Bone marrow (tissue), 2 donors: ENCODE results near the gene MYOZ1.
"Not testable (repeated sequence)": the region's sequence is repeated elsewhere in the genome, so short reads cannot be mapped to it uniquely, and the experiment has no call there.

ENCODE experiments used
- DNase-seq, 2 donors: peaks; one replicate each; lab custom pipeline; 2025; lab: John Stamatoyannopoulos, UW

MYOZ1 gene

GRCh38 chr10:73647875-73648651, 6.8 kb upstream of the MYOZ1 start:
- no peak for DNase-seq

- DNase-seq, result peak; percentile 10 to 34
Observed at GRCh38 chr10:73647211-73647874, 6.1 kb upstream of the MYOZ1 start.

DNA sequence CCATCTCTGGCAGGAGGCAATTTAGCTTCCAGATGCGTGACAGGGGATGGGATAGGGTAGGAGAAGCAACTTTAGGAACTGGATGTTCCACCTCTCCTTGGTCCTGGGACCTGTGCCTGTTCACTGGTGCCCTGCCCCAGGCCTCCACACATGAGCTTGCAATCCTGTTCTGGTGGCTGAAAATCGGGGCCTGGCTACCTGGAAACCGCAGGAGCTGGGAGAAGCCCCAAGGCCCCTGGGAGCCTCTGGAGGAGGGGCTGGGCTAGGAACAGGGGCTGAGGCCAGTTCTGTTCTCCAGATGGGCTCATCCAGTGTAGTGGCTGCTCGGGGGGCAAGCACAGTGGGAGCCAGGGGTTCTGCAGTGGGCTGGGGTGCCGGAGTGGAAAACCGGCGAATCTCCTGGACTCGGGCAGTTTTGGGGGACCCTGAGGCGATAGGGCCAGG, 5.3 kb upstream of the MYOZ1 start:
- no peak for DNase-seq

DNA sequence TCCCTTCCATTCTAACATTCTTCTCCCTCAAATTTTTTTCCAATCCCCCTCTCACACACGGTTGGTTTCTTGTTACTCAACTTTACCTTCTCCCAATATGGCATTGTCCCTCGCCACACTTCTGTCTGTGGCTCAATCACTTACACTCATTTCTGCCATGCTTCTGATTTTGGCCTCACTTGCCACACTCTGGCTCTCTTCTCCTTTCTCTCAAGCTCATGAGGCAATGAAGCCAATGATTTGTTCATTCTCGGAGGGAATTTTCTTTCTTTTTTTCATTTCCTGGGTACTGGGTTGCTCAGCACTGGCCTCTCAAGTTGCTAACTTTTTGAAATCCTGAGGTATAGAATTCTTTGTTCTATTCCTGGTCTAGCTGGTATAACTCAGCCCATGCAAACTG, 4.0 kb upstream of the MYOZ1 start:
- DNase-seq, result no peak

GRCh38 chr10:73644767-73645166, 3.5 kb upstream of the MYOZ1 start:
- DNase-seq, result no peak

DNA sequence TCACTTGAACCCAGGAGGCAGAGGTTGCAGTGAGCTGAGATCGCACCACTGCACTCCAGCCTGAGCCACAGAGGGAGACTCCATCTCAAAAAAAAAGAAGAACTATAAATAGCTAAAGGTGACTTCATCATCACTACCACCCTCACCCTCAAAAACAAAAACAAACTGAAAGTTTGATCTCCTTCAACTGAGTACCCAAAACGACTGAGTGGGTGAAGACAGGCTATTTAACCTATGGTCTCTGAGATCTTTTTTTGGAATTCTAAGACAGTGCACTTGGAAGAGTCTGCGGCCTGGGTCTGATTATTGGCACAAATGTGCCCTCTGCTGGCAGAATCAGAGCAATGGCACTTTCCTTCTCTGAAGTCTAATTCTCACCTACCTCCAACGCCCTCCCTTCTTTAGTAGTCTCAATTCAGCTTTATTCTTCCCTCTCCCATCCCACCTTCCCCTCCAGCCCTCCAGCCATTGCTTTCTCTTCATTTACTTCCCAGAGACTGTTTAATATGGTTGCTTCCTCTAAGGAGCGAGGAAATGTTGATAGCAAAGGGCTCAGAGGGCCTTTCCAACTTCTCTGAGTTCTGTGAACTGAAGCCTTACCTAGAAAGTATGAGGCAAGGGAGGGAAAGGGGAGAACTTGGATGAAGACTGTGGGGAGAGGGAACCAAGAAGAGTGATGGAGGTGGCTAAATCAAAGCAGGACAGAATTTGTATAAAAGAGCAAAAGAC, 2.9 kb upstream of the MYOZ1 start:
- peak in 1 of 2 donors; percentile 70 for DNase-seq

- DNase-seq, result no peak
Observed at GRCh38 chr10:73643362-73643761, 2.1 kb upstream of the MYOZ1 start.

GRCh38 chr10:73639286-73639685, 2.0 kb downstream of the MYOZ1 start:
- no peak for DNase-seq

GRCh38 chr10:73635781-73636180, 5.5 kb downstream of the MYOZ1 start:
- no peak for DNase-seq

GRCh38 chr10:73634421-73634820, 6.9 kb downstream of the MYOZ1 start:
- DNase-seq, result no peak

- no peak for DNase-seq
Observed at GRCh38 chr10:73629165-73629564, 12.1 kb downstream of the MYOZ1 start.

GRCh38 chr10:73628405-73628804, 12.9 kb downstream of the MYOZ1 start:
- no peak for DNase-seq

DNA sequence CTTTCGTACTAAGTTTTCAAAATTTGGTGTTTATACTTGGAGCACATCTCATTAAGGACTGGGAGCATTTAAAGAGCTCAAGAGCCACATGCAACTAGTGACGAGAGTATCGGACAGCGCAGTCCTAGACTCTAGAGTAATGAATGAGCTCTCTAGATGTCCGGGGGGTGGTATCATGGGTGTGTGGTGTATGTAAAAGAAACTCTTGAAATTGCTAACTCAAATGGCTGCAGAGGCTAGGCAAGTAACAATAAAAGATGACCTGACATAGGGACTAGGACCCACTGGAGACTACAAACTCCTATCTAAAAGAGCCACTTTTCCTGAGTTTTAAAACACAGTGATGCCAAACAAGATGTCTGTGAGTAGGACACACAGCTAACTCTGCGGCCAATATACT, 14.0 kb downstream of the MYOZ1 start:
- no peak for DNase-seq

DNA sequence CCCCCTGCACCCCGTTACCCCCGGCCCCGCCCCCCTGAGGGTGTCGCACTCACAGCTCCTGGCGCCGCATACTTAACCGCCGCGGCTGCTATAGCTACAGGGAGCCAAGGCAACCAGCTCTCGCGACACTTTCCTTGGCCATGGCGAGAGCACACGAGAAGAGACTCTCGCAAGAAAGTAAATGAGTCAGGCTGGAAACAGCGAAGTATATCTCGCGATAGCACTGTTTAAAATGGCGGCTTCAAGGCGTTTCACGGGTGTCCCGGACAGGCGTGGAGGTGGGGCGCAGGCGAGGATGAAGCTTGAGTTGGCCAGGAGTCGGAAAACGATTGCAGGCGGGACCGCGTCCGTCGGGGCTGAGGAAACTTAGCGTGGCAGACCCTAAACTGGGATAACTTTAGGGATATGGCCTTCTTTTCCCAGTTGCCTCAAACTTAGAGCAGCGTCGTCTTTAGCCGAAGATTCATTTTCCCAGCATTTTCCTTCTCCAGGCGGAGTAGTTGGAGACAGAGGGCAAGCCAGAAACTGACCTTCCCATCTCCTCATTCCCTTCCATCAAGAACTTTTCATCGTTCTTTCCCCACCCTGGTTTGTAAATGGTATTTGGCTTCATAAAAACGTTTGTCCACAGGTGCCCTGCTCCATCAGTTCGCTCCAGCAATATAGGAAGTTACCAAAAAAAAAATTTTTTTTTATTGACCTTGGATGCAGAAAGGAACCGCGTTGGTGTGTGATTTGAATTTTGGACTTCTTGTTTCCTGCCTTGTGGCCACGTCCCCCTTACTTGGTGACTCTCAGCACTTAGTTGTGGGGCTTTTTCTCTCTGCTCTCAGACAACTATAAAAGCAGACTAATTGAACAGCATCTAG, 15.2 kb downstream of the MYOZ1 start:
- peak; percentile 78 to 96 for DNase-seq

GRCh38 chr10:73625004-73625883, 16.0 kb downstream of the MYOZ1 start:
- DNase-seq, result peak in 1 of 2 donors; percentile 9

GRCh38 chr10:73623056-73623455, 18.2 kb downstream of the MYOZ1 start:
- DNase-seq, result no peak

DNA sequence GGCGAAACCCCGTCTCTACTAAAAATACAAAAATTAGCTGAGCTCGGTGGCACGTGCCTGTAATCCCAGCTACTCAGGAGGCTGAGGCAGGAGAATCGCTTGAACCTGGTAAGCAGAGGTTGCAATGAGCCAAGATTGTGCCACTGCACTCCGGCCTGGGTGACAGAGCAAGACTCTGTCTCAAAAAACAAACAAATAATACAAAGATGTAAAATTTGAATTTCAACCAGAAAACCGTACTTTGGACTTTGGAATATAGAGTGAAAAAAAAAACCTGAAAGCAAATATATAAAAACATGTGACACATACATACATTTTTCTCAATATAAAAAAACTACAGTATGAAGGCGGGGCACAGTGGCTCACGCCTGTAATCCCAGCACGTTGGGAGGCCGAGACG, 20.3 kb downstream of the MYOZ1 start:
- not testable (repeated sequence) for DNase-seq

DNA sequence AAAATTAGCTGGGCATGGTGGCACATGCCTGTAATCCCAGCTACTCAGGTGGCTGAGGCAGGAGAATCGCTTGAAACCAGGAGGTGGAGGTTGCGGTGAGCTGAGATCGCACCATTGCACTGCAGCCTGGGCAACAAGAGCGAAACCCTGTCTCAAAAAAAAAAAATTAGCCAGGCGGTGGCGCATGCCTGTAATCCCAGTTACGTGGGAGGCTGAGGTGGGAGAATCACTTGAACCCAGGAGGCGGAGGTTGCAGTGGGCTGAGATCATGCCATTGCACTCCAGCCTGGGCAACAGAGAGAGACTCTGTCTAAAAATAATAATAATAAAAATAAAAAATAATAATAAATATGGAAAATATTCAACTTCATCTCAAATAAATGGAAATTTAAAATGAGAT, 24.1 kb downstream of the MYOZ1 start:
- DNase-seq, result not testable (repeated sequence)

DNA sequence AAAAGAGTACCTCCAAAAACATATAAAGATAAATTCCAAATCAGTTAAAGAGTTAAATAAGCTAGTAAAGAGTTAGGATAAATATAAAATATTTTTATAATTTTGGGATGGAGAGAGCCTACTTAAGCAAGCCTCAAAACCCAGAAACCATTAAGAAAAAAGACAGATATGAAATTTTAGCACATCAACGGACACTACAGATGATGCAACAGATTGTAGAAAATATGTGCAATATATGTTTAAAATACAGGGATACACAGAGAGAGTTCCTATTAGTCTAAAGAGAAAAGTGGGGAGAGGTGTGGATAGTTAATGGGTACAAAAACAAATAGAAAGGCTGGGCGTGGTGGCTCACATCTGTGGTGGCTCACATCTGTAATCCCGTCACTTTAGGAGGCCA, 26.6 kb downstream of the MYOZ1 start:
- DNase-seq, result no peak

DNA sequence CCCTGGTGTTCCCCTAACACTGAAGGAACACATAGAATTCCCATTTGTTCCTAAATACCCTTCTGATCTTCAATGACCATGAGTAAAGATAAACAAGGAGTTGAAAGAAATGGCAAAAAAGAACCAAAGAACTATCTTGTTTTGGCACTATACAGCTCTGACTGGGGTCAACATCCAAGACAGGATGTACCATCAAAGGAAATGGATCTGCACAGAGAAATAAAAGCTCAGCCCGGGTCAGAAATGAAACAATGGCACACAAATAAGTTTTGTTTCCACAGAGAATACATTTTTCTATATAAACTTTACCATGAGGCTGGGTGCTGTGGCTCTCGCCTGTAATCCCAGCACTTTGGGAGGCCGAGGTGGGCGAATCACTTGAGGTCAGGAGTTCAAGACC, 32.2 kb downstream of the MYOZ1 start:
- no peak for DNase-seq

GRCh38 chr10:73601486-73601921, 39.8 kb downstream of the MYOZ1 start:
- DNase-seq, result no peak
